GM18511 (cell line): Measurements from ENCODE around the gene ARPP19.
"Not testable (repeated sequence)": the region's sequence is repeated elsewhere in the genome, so short reads cannot be mapped to it uniquely, and the experiment has no call there.

ENCODE experiments used
- ATAC-seq: cut with Tn5 transposase; IDR thresholded peaks from one replicate; pipeline ENCODE4 v1.9.1; 2021; ENCODE audit warnings: mild to moderate bottlenecking, moderate library complexity; ENCODE audit not compliant: unreplicated experiment

ARPP19 gene, protein sequence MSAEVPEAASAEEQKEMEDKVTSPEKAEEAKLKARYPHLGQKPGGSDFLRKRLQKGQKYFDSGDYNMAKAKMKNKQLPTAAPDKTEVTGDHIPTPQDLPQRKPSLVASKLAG

DNA sequence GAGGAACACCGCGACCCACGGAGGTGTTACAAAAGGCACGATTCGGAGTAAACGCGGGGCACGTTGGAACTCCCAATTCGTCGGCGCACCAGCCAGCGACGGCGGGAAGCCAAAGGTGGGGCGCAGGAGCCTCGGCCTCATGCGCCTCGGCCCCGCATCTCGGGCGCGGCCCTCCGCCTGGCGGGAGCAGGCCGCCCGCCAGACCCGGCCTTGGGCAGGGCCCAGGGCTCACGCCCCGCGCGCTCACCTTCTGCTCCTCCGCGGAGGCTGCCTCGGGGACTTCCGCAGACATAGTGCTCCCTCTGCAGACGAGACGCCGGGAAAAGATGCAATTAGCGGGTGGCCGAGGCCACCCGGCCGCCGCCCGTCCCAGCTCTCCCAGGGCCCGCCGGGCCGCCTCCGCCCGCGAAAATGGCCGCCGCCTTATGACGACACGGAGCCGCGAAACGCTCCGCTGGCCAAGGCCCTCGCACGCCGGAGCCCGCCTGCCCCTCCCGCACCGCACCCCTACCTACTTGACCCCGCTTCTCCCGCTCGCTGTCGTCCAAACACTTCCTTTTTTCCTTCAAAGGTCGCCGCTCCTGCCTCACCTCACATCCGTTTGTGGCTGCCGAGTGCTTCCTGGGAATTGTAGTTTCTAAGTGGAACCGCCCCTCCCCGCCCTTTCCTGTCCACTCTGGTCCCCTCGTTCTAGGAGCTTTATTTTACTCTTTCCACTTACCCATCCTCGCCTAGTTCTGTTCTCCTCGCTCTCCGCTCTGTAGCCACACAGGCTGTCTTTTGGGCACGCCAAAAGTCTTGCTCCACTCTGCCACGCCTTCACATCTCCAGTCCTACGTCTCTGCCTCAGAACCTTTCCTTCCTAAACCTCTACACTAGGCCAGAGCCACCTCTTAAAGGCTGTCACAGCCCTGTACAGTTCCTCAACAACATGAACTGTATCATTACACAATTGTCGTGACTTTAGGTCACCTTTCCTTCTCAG is at the start of gene ARPP19:
TSS of gene ARPP19 (minus strand) at position 430 of the 985 bp plus-strand sequence. CDS start at position 292, 138 bp downstream.
- ATAC-seq: peak; percentile 81

DNA sequence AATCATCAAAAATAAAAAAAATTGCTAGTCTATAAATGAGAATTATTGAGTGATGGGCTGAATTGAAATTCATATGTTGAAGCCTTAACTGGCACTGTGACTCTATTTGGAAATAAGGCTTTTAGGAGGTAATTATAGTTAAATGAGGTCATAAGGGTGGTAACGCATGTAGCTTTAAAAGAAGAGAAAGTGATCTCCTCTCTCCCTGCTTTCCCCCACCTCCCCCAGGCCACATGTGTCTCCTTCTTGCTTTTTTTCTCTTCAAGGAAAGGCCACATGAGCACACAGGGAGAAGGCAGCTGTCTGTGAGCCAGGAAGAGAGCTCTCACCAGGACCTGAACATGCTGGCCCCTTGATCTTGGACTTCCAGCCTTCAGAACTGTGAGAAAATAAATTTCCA is 48.2 kb upstream of the ARPP19 start:
- no peak for ATAC-seq

DNA sequence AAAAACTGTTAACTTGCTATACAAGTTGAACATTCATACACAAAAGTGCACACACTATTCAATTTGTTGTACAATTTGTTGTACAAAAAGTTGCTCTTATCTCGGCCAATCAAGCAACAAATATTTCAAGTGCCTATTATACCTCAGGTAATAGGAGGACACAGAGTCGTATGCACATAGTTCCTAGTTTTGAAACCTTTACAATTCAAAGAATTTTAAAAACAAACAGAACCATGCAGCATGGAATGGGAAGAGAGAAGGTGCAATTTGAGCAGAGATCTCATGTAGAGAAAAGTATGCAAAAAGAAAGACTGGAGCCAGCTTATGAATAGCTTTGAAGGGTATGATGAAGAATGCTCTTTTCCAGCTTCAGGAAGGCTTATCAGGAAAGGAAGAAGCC is 46.5 kb upstream of the ARPP19 start:
- ATAC-seq: no peak

DNA sequence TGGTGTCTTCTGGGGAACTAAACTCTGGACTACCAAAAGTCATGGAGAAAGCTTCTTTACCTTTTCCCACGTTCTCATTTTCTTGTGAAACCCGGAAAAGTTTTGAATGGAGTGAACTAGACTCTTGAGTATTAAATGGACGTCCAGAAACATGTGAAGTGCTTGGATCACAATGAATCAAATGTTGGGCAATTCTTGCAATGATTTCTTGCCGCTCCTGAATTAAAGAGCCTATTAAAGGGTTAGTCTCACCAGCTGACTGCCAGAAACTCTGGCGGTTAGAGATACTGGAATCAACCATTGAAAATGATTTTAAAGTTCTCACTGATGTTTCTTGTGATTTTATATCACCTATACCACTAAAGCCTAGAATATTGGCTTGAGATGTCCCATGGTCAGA is 40.8 kb upstream of the ARPP19 start:
- no peak for ATAC-seq

DNA sequence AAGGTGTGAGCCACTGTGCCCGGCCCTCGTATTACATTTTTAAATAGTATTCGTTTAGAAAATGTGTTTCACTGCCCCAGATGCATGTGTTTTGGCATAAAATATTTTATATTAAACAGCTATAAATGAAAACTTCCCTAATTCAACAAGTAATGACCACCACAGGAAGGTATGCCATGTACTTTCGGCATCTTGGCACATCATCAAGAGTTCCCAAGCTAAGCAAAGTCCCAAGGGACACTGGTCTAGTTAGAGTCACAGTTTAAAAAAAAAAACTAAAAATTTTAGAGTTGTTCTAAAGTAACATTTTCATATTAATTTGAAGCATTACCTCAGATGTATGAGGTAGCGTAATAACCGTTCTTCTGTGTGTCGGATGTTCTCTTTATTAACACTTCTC is 15.6 kb upstream of the ARPP19 start:
- ATAC-seq: no peak

DNA sequence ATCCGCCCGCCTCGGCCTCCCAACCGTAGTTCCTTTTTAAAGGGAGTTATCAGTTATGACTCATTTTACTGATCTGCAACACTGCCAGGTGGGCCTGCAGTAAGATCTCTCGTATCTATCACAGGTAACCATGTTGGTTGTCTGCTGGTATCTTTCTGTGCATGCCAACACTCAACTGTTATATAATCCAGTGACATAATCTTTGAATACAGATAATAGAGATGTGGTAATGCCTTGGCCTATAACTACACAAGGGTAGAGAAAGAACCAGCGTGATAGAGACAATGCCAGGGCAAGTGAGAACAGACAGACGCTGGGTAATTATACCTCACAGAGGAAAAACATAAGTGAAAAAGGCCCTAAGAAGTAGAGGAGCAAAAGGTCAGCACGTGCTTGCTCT is 11.0 kb upstream of the ARPP19 start:
- no peak for ATAC-seq

DNA sequence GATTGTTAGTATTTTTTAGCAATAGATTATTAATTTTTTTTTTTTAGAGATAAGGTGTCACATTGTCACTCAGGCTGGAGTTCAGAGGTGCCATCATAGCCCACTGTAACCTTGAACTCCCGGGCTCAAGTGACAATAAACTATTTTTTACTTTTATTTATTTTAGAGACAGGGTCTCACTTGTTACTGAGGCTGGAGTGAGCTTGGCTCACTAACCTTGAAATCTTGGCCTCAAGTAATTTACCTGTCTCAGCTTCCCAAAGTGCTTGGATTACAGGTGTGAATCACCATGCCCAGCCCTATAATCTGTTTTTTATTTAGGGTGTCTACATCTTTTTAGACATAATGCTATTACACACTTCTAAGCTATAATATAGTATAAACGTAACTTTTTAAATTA is 7.9 kb upstream of the ARPP19 start:
- ATAC-seq: no peak

DNA sequence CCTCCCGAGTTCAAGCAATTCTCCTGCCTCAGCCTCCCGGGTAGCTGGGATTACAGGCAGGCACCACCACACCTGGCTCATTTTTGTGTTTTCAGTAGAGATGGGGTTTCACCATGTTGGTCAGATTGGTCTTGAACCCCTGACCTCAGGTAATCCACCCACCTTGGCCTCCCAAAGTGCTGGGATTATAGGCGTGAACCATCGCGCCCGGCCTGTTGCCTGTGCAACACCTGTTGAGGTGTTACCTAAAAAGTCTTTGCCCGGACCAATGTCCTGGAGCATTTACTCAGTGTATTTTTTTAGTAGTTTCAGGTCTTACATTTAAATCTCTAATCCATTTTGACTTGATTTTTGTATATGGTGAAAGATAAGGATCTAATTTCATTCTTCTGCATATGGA is 6.7 kb upstream of the ARPP19 start:
- ATAC-seq: not testable (repeated sequence)

DNA sequence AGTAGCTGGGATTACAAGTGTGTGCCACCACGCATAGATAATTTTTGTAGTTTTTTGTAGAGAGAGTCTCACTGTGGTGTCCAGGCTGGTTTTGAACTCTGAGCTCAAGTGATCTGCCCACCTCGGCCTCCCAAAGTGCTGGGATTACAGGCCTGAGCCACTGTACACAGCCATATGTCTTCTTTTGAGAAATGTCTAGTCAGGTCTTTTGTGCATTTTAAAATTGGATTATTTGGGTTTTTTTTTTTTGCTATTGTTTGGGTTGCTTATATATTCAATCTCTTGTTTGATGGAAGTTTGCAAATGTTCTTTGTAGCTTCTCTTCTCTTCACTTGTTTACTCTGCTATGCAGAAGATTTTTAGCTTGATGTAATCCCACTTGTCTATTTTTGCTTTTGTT is 6.2 kb upstream of the ARPP19 start:
- ATAC-seq: no peak

DNA sequence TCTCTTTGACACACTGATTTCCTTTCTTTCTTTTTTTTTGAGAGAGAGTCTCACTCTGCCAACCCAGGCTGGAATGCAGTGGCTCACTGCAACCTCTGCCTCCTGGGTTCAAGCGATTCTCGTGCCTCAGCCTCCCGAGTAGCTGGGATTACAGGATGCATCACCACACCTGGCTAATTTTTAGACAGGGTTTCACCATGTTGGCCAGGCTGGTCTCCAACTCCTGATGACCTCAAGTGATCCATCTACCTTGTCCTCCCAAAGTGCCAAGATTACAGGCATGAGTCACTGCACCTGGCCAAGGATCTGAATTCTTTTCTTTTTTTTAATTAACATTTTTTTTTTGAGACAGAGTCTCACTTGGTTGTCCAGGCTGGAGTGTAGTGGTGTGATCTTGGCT is 5.8 kb upstream of the ARPP19 start:
- ATAC-seq: not testable (repeated sequence)

DNA sequence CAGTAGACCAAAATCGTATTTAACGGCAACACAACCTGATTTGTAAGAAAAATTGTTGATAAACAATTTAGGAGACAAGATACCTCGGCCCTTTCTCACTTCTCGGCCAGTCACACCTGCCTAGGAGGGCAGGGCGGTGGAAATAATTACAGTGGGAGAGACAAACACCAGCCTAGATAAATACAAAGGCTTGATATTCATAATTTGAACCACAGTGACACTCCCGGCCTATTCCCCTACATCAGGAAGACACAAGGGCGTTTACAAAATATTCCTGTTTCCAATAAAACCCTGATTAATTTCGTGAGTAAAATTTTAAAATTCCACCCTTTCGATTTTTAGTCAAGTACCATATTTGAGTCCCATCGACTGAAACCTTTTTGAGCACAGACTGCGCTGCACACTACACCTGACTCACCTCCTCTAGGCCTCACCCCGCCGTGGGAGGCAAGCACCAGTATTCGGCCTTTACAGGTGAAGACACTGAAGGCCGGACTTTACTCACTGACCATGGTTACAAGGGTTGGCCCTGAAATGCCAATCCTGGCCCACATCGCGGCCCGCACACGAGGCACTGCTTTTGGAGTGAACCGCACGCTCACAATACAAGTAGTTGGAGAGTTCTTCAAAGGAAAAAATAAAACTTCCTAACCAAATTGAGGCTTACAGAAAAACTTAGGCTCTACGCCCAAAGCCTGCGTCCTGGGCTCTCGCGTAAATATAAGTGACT is 794 bp downstream of the ARPP19 start:
- ATAC-seq: peak; percentile 21

DNA sequence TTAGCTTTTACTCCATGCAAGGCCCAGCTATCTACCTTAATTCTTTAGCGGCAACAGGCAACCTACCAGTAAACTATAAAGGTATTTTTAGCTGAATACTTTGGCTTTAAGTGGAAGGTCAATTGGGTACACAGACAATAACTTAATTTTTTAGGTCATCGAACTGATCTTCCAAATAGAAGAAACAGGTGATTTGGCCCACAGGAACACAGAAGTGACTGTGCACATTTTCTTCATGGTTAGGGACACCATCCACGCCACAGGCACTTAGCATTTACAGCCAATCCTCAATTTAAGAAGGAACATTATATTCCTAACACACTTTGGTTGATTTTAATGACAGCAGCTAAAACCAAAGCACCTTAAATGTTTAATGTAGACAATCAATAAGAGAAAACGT is 1.9 kb downstream of the ARPP19 start:
- no peak for ATAC-seq

DNA sequence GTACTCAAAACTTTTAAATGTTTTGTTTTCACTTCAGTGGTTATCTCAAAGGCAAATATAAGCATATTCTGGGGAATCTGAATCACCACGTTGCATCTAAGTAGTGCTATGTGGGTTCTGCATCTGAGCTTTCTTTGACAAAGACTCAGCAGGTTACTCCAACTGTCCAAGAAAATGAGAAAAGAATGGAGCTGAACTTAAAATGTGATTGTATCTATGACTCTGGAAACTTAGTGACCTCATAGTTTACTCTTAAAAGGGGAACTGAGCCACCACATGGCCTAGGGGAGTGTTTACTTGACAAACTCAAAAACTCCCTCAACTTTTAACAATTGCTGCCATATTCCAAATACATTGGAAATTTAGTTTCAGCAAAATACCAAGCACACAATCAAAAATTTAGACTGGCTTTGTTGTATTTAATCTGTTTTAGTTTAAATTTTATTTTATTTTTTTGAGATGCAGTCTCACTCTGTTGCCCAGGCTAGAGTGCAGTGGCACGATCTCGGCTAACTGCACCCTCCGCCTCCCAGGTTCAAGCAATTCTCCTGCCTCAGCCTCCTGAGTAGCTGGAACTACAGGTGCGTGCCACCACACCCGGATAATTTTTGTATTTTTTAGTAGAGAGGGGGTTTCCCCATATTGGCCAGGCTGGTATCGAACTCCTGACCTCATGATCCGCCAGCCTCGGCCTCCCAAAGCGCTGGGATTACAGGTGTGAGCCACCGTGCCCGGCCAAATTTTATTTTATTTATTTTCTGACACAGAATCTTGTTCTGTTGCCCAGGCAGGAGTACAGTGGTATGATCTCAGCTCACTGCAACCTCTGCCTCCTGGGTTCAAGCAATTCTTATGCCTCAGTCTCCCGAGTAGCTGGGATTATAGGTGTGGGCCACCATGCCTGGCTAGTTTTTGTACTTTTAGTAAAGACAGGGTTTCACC is 3.1 kb downstream of the ARPP19 start:
- peak; percentile 43 for ATAC-seq

DNA sequence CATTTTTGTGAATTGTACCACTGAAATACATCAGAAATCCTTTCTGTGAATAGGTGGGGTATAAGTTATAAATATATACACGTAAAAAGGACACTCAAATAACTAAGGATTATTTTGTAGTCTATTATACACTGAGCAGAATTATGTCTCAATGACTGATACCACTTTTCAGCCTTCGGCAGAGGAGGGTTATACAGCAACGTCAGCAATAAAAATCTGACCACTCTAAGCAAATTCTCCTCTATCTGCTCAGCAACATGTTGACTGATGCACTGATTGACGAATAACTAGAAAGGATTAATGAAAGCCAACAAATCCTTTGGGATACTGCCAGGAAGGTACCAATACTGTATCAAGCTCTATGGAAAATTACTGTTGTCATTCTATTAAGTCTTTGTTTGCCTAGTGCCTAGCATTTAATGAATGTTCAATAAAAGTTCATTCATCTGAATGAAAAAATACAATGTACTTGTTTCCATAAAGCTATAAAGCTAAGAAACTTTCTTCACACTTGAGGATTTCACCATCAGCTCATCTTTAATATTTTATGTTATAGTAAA is 5.2 kb downstream of the ARPP19 start:
- no peak for ATAC-seq

DNA sequence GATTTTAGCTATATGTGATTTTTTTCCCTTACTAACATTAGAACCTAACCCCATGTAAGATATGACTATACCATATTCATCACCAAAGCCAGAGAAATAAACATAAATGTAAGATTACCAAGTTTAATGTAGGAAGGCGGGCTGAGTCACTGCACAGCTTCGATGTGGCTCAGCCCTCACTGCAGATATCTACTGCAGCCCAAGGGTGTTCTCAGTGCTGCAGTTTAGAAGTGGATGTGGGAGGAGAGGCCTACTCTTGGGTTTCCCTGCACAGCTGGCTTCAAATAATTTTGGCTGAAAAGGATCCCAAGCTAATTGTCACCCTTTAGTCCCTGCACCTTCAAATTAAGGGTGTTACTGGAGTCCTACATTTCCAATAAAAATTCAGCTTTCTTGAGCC is 9.3 kb downstream of the ARPP19 start:
- ATAC-seq: no peak

DNA sequence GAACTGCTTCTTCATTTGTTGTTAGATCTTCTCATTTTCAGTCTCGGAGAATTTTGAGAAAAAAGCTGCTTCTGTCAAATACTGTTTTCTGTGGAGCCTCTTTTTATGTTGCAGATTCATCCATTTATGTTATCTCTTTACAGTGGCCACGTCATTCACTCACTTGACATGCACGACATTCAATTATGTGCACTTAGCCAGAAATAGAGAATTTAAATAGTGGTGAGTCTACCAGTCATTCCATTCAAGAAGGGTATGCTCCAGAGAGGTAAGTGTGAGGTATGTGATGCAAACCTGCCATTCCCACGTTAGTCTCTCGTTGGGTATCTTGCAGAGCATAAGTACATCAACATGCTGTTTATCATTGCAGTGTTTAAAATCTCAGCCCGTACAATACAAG is 9.8 kb downstream of the ARPP19 start:
- ATAC-seq: no peak

DNA sequence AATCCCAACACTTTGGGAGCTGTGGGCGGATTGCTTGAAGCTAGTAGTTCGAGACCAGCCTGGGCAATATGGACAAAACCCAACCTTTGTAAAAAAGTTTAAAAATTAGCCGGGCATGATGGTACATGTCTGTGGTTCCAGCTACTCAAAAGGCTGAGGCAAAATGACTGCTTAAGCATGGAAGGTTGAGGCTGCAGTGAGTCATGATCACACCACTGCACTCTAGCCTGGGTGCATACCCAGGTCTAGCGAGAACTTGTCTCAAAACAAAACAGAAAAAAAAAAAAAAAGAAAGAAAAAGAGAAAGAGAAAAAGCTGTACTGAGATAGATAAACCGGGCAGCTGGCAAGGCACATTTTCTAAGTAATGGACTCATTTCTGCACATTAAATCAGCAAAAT is 10.6 kb downstream of the ARPP19 start:
- peak; percentile 90 for ATAC-seq

DNA sequence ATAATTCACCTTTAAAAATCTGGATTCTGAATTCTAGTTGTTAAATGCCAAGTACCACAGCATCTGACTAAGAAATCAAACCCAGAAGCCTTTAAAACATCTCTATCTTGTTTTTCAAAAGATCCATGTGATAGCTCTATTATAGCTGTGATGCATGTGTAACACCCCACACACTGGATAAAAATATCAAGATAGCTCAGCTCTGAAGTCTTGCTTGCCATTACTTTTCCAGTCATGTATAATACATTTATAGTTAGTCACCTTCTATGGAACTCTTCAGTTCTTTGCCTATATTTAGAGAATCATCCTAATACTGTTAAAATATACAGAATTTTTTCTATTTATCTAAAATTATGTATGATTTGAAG is 11.6 kb downstream of the ARPP19 start:
- ATAC-seq: no peak

DNA sequence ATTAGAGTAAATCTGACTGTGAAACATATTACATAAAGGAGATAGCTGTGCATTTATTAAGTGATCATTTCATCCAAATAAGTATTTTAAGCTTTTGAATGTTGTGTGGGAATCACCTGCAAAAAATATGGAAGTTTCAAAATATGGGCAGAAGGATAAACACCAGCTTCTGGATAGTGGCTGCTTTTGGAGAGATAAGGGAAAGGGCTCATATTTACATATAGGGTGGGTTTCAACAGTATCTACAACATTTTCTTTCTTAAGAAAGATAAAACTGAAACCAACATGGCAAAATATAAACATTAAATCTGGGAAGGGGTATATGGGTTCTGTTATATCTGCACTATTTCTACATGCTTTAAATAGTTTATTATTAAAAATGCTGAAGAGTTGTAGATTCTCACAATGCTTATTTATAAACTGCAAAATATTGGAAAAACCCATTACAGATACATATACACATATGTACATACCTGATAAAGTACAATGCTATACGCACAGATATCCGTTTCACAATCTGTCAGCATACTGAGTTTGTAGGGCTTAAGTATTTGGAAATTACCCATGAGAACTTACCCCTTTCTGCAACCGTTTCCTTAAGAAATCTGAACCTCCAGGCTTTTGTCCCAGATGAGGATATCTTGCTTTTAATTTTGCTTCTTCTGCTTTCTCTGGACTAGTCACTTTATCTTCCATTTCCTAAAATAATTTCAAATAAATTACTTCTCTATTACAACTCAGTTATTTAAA is 12.1 kb downstream of the ARPP19 start:
- ATAC-seq: no peak

DNA sequence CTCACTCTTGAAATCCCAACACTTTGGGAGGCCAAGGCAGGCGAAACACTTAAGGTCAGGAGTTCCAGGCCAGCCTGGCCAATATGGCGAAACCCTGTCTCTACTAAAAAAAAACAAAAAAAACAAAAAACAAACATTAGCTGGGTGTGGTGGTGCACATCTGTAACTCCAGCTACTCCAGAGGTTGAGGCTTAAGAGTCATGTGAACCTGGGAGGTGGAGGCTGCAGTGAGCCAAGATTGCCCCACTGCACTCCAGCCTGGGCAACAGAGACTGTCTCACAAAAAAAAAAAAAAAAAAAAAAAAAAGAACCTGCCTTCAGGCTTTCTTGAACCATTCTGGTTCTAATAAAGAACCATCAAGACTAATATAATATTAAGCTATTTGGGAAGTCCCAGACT is 16.5 kb downstream of the ARPP19 start:
- ATAC-seq: no peak
